IMR-90 (cell line): ENCODE results near the gene AOPEP. TPM values are rescaled to one million over a fixed set of nuclear protein-coding genes. Genes with fewer than 3 reads are reported as not detected.
A peak's percentile ranks its signal among the peaks of the same experiment; 100 is the strongest.

Experiments used
- ATAC-seq: fragments of 200-7000 bp; cut with Tn5 transposase; 2 replicates; pipeline ENCODE4 v1.9.1; 2020; ENCODE audit warnings: low read depth, mild to moderate bottlenecking, moderate library complexity
- BruUV-seq: library from RNA; stranded (reverse); fragments of 400-500 nt; replicated peaks from 2 replicates; lab custom pipeline; 2021; lab: Mats Ljungman, UMichigan
- CTCF ChIA-PET: fragments of 300-600 bp; formaldehyde crosslinking; extraction: SDS; loops from one replicate; lab custom pipeline; 2021; ENCODE audit warnings: antibody characterized with exemption; lab: Yijun Ruan, JAX
- POLR2A ChIA-PET: fragments of 300-600 bp; sonication (Branson Sonifier 250); formaldehyde crosslinking; loops from one replicate; lab custom pipeline; 2022; ENCODE audit warnings: antibody characterized with exemption; ENCODE audit not compliant: unreplicated experiment; lab: Charles Lee
- DNase-seq: peaks from one replicate; pipeline ENCODE4 v3.0.0; 2013
- H2AFZ ChIP-seq: replicated peaks from 2 replicates; pipeline ENCODE3; 2013; ENCODE audit warnings: low read length, mild to moderate bottlenecking; ENCODE audit not compliant: poor library complexity
- H2AK5ac ChIP-seq: 2 replicates; pipeline ENCODE4 v1.6.1; 2013; ENCODE audit warnings: low read depth, low read length, inconsistent platforms
- H2AK9ac ChIP-seq: replicated peaks from 2 replicates; pipeline ENCODE3; 2013; ENCODE audit warnings: mild to moderate bottlenecking, low read depth, low read length, moderate library complexity; ENCODE audit not compliant: poor library complexity
- H2BK120ac ChIP-seq: 2 replicates; pipeline ENCODE4 v1.6.1; 2013; ENCODE audit warnings: low read depth, low read length, inconsistent platforms
- H2BK15ac ChIP-seq: 3 replicates; pipeline ENCODE4 v1.6.1; 2013; ENCODE audit warnings: low read depth, low read length, inconsistent platforms
- H2BK20ac ChIP-seq: 2 replicates; pipeline ENCODE4 v1.6.1; 2013; ENCODE audit warnings: low read depth, mild to moderate bottlenecking, inconsistent platforms, low read length, moderate library complexity
- H2BK5ac ChIP-seq: 2 replicates; pipeline ENCODE4 v1.6.1; 2013; ENCODE audit warnings: mild to moderate bottlenecking, low read depth, low read length, inconsistent platforms; ENCODE audit not compliant: poor library complexity, severe bottlenecking
- H3K14ac ChIP-seq: replicated peaks from 2 replicates; pipeline ENCODE4 v1.6.1; 2013; ENCODE audit warnings: low read depth, low read length, inconsistent platforms
- H3K18ac ChIP-seq: 2 replicates; pipeline ENCODE4 v1.6.1; 2013; ENCODE audit warnings: low read depth, low read length, control low read depth
- H3K23ac ChIP-seq: 2 replicates; pipeline ENCODE4 v1.6.1; 2013; ENCODE audit warnings: low read depth, low read length, inconsistent platforms
- H3K27ac ChIP-seq: 2 replicates; pipeline ENCODE4 v1.5.1; 2013; ENCODE audit warnings: mild to moderate bottlenecking, control low read depth, low read length; ENCODE audit not compliant: insufficient read depth
- H3K27me3 ChIP-seq: 2 replicates; pipeline ENCODE4 v1.6.1; 2013; ENCODE audit warnings: low read length; ENCODE audit not compliant: control insufficient read depth, insufficient read depth
- H3K36me3 ChIP-seq: 2 replicates; pipeline ENCODE4 v1.6.1; 2013; ENCODE audit warnings: low read length, mixed read lengths; ENCODE audit not compliant: control insufficient read depth, insufficient read depth
- H3K4ac ChIP-seq: 2 replicates; pipeline ENCODE4 v1.6.1; 2013; ENCODE audit warnings: low read depth, low read length, inconsistent platforms
- H3K4me1 ChIP-seq: 2 replicates; pipeline ENCODE4 v1.6.1; 2013; ENCODE audit warnings: low read length, mixed read lengths; ENCODE audit not compliant: control insufficient read depth, insufficient read depth
- H3K4me2 ChIP-seq: 2 replicates; pipeline ENCODE4 v1.6.1; 2013; ENCODE audit warnings: low read depth, mild to moderate bottlenecking, control low read depth, low read length, moderate library complexity
- H3K4me3 ChIP-seq: 2 replicates; pipeline ENCODE4 v1.5.1; 2013; ENCODE audit warnings: low read depth, mild to moderate bottlenecking, control low read depth, low read length, moderate library complexity; ENCODE audit not compliant: insufficient read depth
- H3K56ac ChIP-seq: 2 replicates; pipeline ENCODE4 v1.6.1; 2013; ENCODE audit warnings: low read length, inconsistent platforms; ENCODE audit not compliant: insufficient read depth; ENCODE audit errors: extremely low read depth
- H3K79me1 ChIP-seq, 2 experiments: 2 replicates each; pipeline ENCODE4 v1.6.1; 2013; ENCODE audit warnings: low read length in 2 of 2, inconsistent platforms in 1 of 2, low read depth in 1 of 2
- H3K9ac ChIP-seq: 2 replicates; pipeline ENCODE4 v1.6.1; 2013; ENCODE audit warnings: low read depth, low read length, control low read depth
- H3K9me1 ChIP-seq: 2 replicates; pipeline ENCODE4 v1.6.1; 2013; ENCODE audit warnings: low read length, inconsistent platforms; ENCODE audit not compliant: insufficient read depth
- H3K9me3 ChIP-seq: 2 replicates; pipeline ENCODE4 v1.6.1; 2013; ENCODE audit warnings: low read length; ENCODE audit not compliant: control insufficient read depth, insufficient read depth
- H4K20me1 ChIP-seq: 2 replicates; pipeline ENCODE4 v1.6.1; 2013; ENCODE audit warnings: low read length, inconsistent platforms; ENCODE audit not compliant: insufficient read depth
- H4K5ac ChIP-seq: 2 replicates; pipeline ENCODE4 v1.6.1; 2013; ENCODE audit warnings: mild to moderate bottlenecking, low read depth, low read length, control low read depth
- H4K8ac ChIP-seq, 2 experiments: 2 replicates each; pipeline ENCODE4 v1.6.1; 2013; ENCODE audit warnings: low read depth in 2 of 2, low read length in 2 of 2, control low read depth in 1 of 2, inconsistent platforms in 1 of 2
- H4K91ac ChIP-seq: 2 replicates; pipeline ENCODE4 v1.6.1; 2013; ENCODE audit warnings: low read depth, low read length, inconsistent platforms; ENCODE audit not compliant: insufficient read depth
- SMC3 ChIP-seq: fragments of 150-350 bp; IDR thresholded peaks from 2 replicates; pipeline ENCODE4 v1.6.1; 2016; ENCODE audit warnings: low read depth, mild to moderate bottlenecking, antibody characterized with exemption, low read length, moderate library complexity
- WGBS, 2 experiments: methylation state at CpG; one replicate each; pipeline versions ENCODE4 v1.1.5 to v1.1.7; 2013; ENCODE audit warnings: missing lambda C conversion rate in 2 of 2; ENCODE audit not compliant: insufficient read length in 1 of 2; ENCODE audit errors: extremely low coverage in 2 of 2; 5-methylcytosine and 5-hydroxymethylcytosine counted together
- dilution Hi-C: fragments of 300-500 bp; cut with HindIII; formaldehyde crosslinking; loops from one replicate; pipeline ENCODE4 v1.14.3; 2018; ENCODE audit warnings: low sequenced_read_pairs; ENCODE audit not compliant: unreplicated experiment
- in situ Hi-C: fragments of 300-500 bp; cut with MboI; formaldehyde crosslinking; loops from 3 replicates; pipeline ENCODE4 v1.14.3; 2019; ENCODE audit warnings: low sequenced_read_pairs, inconsistent platforms, mixed read lengths
- intact Hi-C: fragments of 100-400 bp; cut with micrococcal nuclease; formaldehyde crosslinking; loops from 2 replicates; pipeline ENCODE4 v1.10.0; 2022
- polyA plus RNA-seq, 3 experiments: library from polyadenylated mRNA; depleted of rRNA; stranded (reverse); fragments of >200 nt; gene quantifications; 2 replicates each; pipeline ENCODE4 v1.2.3, GENCODE V29; 2012; ENCODE audit warnings: low replicate concordance in 1 of 3
- total RNA-seq: library from RNA; depleted of rRNA; stranded (reverse); fragments of >200 nt; gene quantifications from 2 replicates; pipeline ENCODE4 v1.2.3, GENCODE V29; 2012

Gene AOPEP
- total and polyA plus RNA-seq, 2 of the 4 experiments (the other 2 are of a cell fraction): 34.9 to 38.7 TPM

DNA sequence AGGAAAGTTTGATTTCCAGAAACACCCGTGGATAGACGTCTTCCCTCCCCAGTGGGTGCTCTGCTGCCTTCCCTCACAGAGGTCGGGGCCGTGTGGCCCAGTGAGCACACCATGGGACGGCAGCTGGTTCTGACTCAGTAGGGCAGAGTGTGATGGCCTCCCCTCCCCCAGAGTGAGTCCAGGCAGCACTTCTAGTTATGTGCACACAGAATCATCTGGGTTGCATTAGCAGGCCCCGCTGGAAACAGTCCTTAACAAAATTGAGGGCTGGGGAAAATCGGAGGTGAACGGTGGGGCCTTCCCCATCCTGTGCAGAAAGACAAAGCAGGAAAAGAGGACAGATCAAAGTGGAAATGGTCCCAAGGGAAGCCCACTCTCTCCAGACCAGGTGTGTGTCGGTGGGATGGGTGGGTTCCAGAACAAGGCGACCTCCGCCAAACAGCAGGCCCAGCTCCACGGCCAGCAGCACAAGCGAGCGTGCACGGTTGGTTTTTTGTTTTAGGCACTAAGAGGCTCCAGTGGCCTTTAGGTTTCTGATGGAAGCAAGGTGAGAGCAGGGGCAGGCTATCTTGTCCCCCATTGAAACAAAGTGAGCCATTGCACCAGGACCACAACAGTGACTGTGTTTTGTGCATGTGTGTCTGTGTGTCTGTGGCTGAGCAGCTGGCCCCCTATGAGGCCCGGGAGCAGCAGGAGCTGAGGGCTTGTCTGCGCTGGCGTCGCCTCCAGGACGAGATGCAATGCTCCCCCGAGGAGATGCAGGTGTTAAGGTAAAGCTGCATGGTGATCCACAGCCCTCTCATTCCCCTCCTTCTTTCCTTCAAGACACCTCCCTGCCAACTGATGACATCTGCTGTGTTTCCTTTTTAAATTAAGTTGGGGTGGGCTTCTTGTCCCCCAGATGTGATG is 201.5 kb downstream of the AOPEP start:
- peaks cover 20 to 46% of the 10 kb centered on the region in 2 experiments for H3K79me1 ChIP-seq
- H3K4me1 ChIP-seq: peaks cover 20% of the 10 kb centered on the region
- no peak for ATAC-seq
- 95% methylated on average over 7 of the region's 21 CpGs; no CpG with 5 or more reads in 1 of the 2 experiments for WGBS, 2 experiments
- no TSS peak for BruUV-seq
- H4K8ac ChIP-seq: peak overlapping the region; percentile 64 to 82; a peak in 3 of 4 replicates
- peaks cover 3% of the 10 kb centered on the region; the same call in 1 of the 2 replicates for H3K36me3 ChIP-seq
- peak overlapping the region; percentile 79 for H2BK15ac ChIP-seq
- peaks cover 30% of the 10 kb centered on the region for H3K9me1 ChIP-seq
- peak overlapping the region; percentile 94 for H2AK5ac ChIP-seq
- no peaks in the 10 kb centered on the region for H3K9me3 ChIP-seq
- H3K18ac ChIP-seq: peak overlapping the region; percentile 69
- H2BK20ac ChIP-seq: peak overlapping the region; percentile 69
- H4K5ac ChIP-seq: peak overlapping the region; percentile 82
- H3K9ac ChIP-seq: no peak overlapping the region
- H4K91ac ChIP-seq: peak overlapping the region; percentile 70
- intact Hi-C loops: no loop called here
- no peak overlapping the region for H3K4me3 ChIP-seq
- ChIA-PET POLR2A (no interaction called here), CTCF (no interaction called here)
- H2AFZ ChIP-seq: peak overlapping the region; percentile 35
- H3K27me3 ChIP-seq: no peaks in the 10 kb centered on the region
- peak overlapping the region; percentile 81 for H3K14ac ChIP-seq
- DNase-seq: no peak
- H2AK9ac ChIP-seq: peak overlapping the region; percentile 53
- H3K27ac ChIP-seq: no peak overlapping the region
- H2BK120ac ChIP-seq: peak overlapping the region; percentile 83
- H3K4ac ChIP-seq: peak overlapping the region; percentile 76
- dilution Hi-C loops: no loop called here
- peak overlapping the region; percentile 49 for H2BK5ac ChIP-seq
- H3K56ac ChIP-seq: no peak overlapping the region
- in situ Hi-C loops: no loop called here
- H3K4me2 ChIP-seq: no peak overlapping the region
- no peaks in the 10 kb centered on the region for H4K20me1 ChIP-seq
- H3K23ac ChIP-seq: peak overlapping the region; percentile 25; the same call in 1 of the 2 replicates
- TF ChIP-seq SMC3: no peak
